ENCODE data around the gene OR51E1. TPM values are rescaled to one million over a fixed set of nuclear protein-coding genes. Genes with fewer than 3 reads are reported as not detected.

OR51E1 gene
- total RNA-seq, 4 donors from 2014 or later: 0.12 to 1.2 (median 0.25) TPM

GRCh38 chr11:4607781-4608666, 35.8 kb upstream of the OR51E1 start, which contains the start of gene TRIM68:
Gene TRIM68 (minus strand): TSS chr11:4608231. CDS start chr11:4605504, 2,727 bp downstream.
- Histone ChIP-seq H3K27me3 (no peaks in the 10 kb centered on the region), H3K4me3 (peak within 1 kb of the TSS; percentile 64 to 76 (median 72)), H3K9me3 (no peaks in the 10 kb centered on the region), H3K36me3 (peaks cover 0 to 23% of the 10 kb centered on the region in 2 donors), H3K27ac (peak within 1 kb of the TSS; percentile 86 to 88 (median 87)), H3K4me1 (peaks cover 16 to 19% of the 10 kb centered on the region in 2 donors)
- DNase-seq (peak; percentile 93 to 95), ATAC-seq (peak; percentile 95 to 96)
- in situ Hi-C loops (cut with MboI; ENCODE audit: low sequenced_read_pairs in 4 of 4): loop anchor here in 1 of 4 donors (25.0 kb wide), 1 partner anchor 771 kb away; the partner anchor contains the start of gene RHOG
- TF ChIP-seq POLR2A (IDR thresholded peaks at IDR 0.05): peak; percentile 51 to 67
- peak in 2 of 5 experiments; percentile 11 to 26 for TF ChIP-seq CTCF (IDR thresholded peaks at IDR 0.05 in 4 of 5, conservative IDR thresholded peaks at IDR 0.05 in 1 of 5)
- intact Hi-C loops (cut with DNase I; ENCODE audit: low total_unique reads): no loop called here

- DNase-seq (no peak), ATAC-seq (no peak)
- intact Hi-C loops (cut with DNase I; ENCODE audit: low total_unique reads): no loop called here
- in situ Hi-C loops (cut with MboI; ENCODE audit: low sequenced_read_pairs in 4 of 4): loop anchor here in 1 of 4 donors (25.0 kb wide), 1 partner anchor 773 kb away; the partner anchor contains the start of gene RHOG
- Histone ChIP-seq H3K4me1 (peaks cover 16 to 19% of the 10 kb centered on the region in 2 donors), H3K4me3 (peak overlapping the region in 3 of 4 donors; percentile 1 to 26 (median 6)), H3K27ac (peak overlapping the region in 2 of 4 donors; percentile 20 to 29), H3K27me3 (no peaks in the 10 kb centered on the region), H3K9me3 (no peaks in the 10 kb centered on the region), H3K36me3 (peaks cover 0 to 2% of the 10 kb centered on the region in 2 donors)
- TF ChIP-seq CTCF (IDR thresholded peaks at IDR 0.05 in 4 of 5, conservative IDR thresholded peaks at IDR 0.05 in 1 of 5) (no peak), POLR2A (IDR thresholded peaks at IDR 0.05) (no peak)
These were observed 33.4 kb upstream of the OR51E1 start for GRCh38 chr11:4610258-4610935.

GRCh38 chr11:4611986-4612385, 31.8 kb upstream of the OR51E1 start:
- DNase-seq (no peak), ATAC-seq (no peak)
- Histone ChIP-seq H3K4me1 (peaks cover 6 to 9% of the 10 kb centered on the region in 2 donors), H3K9me3 (no peaks in the 10 kb centered on the region), H3K36me3 (no peaks in the 10 kb centered on the region), H3K4me3 (no peak overlapping the region), H3K27ac (no peak overlapping the region), H3K27me3 (no peaks in the 10 kb centered on the region)
- in situ Hi-C loops (cut with MboI; ENCODE audit: low sequenced_read_pairs in 4 of 4) (loop anchor here in 1 of 4 donors (25.0 kb wide), 1 partner anchor 775 kb away; the partner anchor contains the start of gene RHOG), intact Hi-C loops (cut with DNase I; ENCODE audit: low total_unique reads) (no loop called here)
- TF ChIP-seq CTCF (IDR thresholded peaks at IDR 0.05 in 4 of 5, conservative IDR thresholded peaks at IDR 0.05 in 1 of 5) (no peak), POLR2A (IDR thresholded peaks at IDR 0.05) (no peak)

GRCh38 chr11:4615856-4616444, 27.8 kb upstream of the OR51E1 start:
- no peak overlapping the region for H3K27ac ChIP-seq
- no peaks in the 10 kb centered on the region for H3K36me3 ChIP-seq
- in situ Hi-C loops (cut with MboI; ENCODE audit: low sequenced_read_pairs in 4 of 4) (loop anchor here in 1 of 4 donors (25.0 kb wide), 1 partner anchor 779 kb away; the partner anchor contains the start of gene RHOG), intact Hi-C loops (cut with DNase I; ENCODE audit: low total_unique reads) (no loop called here)
- no peaks in the 10 kb centered on the region for H3K4me1 ChIP-seq
- ATAC-seq (no peak), DNase-seq (no peak)
- H3K27me3 ChIP-seq: no peaks in the 10 kb centered on the region
- no peak overlapping the region for H3K4me3 ChIP-seq
- H3K9me3 ChIP-seq: no peaks in the 10 kb centered on the region
- TF ChIP-seq POLR2A (IDR thresholded peaks at IDR 0.05) (no peak), CTCF (IDR thresholded peaks at IDR 0.05 in 4 of 5, conservative IDR thresholded peaks at IDR 0.05 in 1 of 5) (no peak)
